DOHH2 (cell line): Measurements from ENCODE around the gene MLXIP.

Source experiments
- EZH2phosphoT487 ChIP-seq: fragments of 200-600 bp; sonication (generic); IDR thresholded peaks from 2 replicates; pipeline ENCODE4 v1.6.1; 2017; ENCODE audit warnings: borderline replicate concordance, mild to moderate bottlenecking, antibody characterized with exemption, low read length, moderate library complexity, mixed read lengths
- TF ChIP-seq, protein P1 (sequence below): fragments of 200-600 bp; sonication (generic); IDR thresholded peaks from one replicate; pipeline ENCODE4 v1.5.1; 2014; ENCODE audit warnings: antibody characterized with exemption, mild to moderate bottlenecking, low read depth, low read length; ENCODE audit not compliant: poor library complexity, severe bottlenecking

DNA sequence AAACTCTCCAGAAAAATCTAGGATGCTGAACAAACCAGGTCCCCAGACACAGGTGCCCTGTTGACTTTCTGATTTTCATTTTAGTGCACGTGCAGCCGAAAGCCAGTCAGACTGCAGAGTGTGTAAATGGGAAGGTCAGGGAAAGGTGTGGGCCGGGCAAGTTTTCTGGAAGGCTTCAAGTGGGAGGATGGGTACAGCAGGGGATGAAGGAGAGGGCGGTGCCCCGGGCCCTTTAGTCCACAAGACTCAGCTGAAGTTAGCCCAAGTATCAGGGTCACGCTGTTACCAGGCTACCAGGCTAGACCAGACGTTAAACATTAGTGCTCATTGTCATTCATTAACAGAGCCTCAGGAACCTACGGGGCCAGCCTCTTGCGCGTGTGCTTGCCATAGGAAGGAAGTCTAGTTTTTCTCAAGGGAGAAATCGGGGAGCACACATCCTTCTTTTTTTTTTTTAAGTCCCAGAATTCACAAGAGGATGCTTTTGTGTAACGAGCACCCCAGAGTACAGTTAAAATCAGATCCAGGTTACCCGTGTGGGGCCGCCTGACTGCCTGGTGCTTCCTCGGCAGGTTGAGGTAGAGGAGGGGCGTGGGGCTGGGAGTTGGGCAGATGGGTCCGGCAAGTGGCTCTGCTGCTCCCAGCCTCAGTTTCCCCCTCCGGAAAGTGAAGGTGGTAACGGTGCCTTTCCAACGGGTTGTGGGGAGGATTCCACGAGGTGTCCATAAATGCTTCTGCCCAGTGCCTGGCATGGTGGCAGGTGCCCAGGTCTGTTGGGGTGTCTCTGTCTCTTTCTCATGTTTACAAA, 37.8 kb upstream of the MLXIP start:
- TF ChIP-seq, protein P1, sequence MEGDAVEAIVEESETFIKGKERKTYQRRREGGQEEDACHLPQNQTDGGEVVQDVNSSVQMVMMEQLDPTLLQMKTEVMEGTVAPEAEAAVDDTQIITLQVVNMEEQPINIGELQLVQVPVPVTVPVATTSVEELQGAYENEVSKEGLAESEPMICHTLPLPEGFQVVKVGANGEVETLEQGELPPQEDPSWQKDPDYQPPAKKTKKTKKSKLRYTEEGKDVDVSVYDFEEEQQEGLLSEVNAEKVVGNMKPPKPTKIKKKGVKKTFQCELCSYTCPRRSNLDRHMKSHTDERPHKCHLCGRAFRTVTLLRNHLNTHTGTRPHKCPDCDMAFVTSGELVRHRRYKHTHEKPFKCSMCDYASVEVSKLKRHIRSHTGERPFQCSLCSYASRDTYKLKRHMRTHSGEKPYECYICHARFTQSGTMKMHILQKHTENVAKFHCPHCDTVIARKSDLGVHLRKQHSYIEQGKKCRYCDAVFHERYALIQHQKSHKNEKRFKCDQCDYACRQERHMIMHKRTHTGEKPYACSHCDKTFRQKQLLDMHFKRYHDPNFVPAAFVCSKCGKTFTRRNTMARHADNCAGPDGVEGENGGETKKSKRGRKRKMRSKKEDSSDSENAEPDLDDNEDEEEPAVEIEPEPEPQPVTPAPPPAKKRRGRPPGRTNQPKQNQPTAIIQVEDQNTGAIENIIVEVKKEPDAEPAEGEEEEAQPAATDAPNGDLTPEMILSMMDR: no peak
- no peak for TF ChIP-seq EZH2phosphoT487
